Measurements from ENCODE around the gene TENM4.

- no peak for TF ChIP-seq POLR2A (IDR thresholded peaks at IDR 0.05)
- no peak for TF ChIP-seq CTCF (IDR thresholded peaks at IDR 0.05)
Measured at GRCh38 chr11:79425463-79425862, 15.4 kb downstream of the TENM4 start.
